Posterior cingulate gyrus (tissue), 11 donors: ENCODE measurements around the gene LOXL1.

Source experiments
- DNase-seq, 10 donors: peaks; one replicate each; pipeline versions ENCODE4 v3.0.0 to v3.0.0-alpha.2; 2020 to 2021; ENCODE audit warnings: mixed read lengths in 3 of 10
- intact Hi-C: fragments of 100-400 bp; cut with DNase I; formaldehyde crosslinking; loops from one replicate; pipeline ENCODE4 v1.15.1; 2023

Gene LOXL1

DNA sequence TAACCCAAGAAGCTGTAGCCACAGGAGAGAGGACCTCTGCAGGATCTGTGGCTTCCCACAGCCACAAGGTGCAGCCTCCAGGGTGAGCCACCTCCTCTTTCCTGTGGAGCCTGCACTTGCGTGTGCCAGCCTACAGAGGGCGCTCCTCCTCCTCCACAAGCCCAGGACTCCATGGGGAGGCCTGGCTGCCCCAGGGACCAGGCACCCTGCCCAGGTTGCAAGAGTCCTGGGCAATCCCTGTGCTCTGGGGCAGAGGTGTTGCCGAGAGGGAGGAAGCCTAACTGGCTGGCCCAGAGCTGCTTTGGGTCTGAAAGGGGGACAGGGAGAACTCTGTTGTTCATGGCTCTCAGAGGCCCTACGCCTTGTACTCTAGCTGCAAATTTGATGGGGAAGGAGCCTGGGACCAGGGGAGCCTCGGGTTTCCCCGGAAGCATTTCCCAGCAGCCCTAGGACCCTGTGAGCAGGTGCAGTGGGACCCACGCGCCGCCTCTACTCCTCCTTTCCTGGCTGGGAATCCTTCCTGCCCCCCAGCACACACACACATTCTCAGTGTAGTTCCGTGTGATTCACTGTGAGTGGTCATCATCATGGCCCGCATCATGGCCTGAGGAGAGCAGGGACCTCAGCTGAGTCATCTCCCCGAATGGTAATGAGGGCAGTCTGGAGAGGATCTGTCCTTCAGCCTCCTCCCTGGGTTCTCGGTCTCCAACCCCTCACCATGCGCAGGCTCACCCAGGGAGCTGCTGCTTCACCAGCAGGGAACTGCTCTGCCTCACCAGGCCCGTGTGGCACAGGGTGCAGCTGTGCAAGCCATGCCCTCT lies 28.6 kb upstream of the LOXL1 start:
- intact Hi-C loops: no loop called here
- DNase-seq: peak in 2 of 10 donors; percentile 13 to 79

DNA sequence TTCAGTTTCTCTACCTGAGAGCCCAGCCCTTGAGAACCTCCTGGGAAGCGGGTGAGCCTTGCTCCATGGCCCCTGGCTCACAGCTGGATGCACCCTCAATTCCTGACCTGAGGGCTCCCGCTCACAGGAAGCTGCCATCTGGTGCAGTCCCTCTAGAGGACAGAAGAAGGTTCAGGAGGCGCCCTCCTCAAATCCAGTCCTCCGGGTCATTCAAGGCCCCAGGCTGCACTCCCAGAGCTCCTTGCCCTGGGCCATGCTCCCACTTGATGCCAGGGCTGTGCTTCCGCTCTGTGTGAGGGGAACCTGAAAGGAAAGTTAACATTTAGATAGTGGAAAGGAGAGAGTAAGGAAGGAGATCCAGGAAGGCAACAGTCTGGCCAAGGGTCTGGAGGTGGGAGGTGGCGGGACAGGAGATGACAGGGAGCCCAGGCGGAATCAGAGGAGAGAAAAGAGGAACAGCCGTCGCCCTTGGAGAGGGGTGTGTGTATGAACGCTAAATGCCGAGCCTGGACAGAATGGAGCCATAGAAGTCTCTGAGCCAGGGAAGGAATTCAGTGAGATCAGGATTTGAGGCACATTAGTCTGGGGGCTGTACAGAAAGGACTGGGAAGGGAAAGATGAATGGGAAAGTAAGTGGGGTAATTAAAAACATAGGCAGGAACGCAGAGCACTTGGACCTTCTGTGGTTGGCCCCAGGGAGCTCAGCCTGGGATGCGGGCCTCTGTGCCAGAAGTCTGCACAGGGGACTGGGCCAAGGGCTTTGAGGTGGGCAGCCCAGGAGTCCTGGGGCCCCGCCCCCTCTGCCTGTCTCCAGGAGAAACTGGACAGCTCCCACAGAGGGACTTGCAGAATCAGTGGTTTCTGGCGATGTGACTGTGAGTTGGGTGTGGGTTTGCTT lies 26.8 kb upstream of the LOXL1 start:
- no peak for DNase-seq
- intact Hi-C loops: no loop called here

DNA sequence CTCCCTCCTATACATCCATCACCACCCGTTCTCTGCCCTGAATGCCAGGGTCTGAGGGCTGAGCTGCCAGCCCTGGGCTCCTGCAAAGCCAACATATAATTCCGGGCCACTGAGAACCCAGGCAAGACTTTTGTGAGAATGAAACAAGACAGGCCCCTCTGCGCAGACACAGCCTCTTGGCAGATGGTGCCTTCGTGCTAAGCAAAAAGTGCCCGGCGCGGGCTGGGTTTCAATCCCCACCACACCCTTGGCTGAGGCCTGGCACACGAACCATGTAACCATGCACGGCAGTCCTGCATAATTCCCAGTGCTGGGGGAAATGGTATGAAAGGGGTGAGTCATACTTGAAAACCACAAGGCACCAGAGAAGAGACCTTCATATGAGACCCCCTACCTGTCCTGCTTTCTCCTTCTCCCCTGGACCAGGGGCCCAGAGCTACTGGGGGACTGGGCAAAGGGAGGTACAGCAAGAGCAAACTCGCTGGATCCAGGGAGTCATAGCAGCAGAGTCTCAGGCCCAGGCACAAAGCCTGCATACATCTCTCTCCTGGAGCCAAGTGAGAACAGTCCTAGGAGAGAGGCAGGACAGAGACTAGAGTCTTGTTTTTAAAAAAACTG lies 26.1 kb upstream of the LOXL1 start:
- intact Hi-C loops: no loop called here
- no peak for DNase-seq

DNA sequence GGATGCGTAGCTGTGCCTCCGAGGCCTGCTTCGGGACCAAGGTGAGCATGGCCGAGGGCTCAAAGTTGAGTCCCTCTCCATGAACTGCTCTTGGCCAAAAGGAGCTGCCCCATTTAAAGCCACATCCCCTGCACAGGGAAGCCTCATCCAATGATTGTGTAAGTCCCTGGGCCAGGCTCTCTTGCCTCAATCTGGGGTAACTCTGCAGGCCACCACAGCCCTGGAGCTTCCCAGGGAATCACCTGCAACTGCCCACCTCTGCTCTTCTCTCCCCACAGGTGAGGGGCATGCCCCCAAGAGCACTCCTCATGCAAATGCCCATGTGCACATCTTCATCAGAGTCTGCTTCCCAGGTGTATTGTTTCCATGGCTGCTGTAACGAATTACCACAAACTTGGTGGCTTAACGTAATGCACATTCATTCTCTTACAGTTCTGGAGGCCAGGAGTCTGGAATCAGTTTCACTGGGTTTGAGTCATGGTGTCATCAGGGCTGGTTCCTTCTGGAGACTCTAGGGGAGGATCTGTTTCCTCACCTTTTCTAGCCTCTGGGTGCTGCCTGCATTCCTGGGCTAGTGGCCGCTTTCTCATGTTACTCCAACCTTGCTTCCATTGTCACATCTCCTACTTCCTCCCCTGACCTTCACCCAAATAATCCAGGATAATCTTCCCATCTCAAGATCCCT lies 25.0 kb upstream of the LOXL1 start:
- intact Hi-C loops: no loop called here
- peak in 1 of 10 donors; percentile 24 for DNase-seq

DNA sequence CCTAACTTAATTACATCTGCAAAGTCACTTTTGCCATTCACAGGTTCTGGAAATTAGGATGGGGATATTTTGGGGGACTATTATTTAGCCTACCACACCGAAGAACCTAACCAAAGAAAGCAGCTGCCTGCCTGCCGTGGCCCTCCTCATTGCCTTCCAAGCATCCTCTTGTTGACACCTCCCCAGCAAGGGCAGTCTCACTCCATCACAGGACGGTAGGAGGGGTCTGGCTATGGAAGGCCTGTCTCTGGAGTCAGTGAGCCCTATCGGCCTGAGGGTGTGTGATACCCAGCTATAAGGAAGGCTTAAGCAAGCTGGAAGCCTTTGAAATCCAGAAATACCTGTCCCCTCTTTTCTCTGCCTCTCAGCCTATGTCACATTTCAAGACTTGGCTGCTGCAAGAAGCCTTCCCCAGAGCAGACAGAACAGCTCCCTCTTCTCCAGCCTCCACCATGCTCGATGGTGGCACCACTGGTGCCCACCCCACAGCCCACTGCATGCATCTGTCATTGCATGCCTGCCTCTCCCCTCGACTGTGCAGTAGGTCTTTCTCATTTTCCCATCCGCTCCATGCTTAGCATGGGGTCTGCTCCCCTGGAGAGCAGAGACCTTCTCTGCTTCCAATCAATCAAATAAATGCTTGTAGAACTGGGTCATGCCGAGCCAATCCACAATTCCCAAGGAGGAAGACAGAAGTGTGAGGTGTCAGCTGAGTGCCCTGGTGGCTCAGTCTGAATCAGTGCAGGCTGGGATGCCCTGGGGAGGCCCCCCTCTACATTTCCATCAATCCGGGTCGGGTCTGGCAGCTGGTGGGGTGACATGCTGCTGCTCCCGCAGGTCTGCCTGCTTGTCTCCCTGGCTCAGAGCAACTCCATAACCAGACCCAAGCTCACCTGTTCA lies 23.9 kb upstream of the LOXL1 start:
- peak in 1 of 10 donors; percentile 53 for DNase-seq
- intact Hi-C loops: no loop called here

- intact Hi-C loops: no loop called here
These were observed 22.0 kb upstream of the LOXL1 start for GRCh38 chr15:73904026-73904815.

DNA sequence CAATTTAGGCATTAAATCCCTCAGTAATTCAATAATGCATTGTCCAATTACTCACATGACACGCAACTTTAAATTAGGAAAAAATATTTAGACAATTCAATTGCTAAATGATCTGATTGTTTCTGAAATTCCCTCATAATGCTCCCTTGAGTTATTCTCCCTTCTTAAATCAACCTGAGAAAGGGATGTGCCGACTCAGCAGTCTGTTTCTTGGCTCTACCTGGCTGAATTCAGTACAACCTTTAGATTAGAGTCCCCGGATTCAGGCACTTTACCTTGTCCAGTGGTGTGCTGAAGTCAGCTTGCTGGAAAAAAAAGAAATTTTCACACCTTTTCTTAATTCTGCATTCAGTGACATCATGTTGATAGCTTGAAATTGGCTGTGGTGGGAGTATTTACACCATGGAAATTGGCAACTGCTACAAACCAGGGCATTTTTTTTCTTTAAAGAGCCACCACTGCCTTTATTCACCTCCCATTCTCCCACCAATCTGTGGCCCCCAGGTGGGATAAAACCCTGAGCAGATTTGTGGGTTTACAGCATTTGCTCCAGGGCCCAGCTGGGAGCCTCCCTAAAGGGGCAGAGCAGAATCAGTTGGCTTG lies 20.9 kb upstream of the LOXL1 start:
- intact Hi-C loops: loop anchor here (5.0 kb wide), 1 partner anchor 193 kb away; no protein-coding TSS in a partner anchor
- peak in 1 of 10 donors; percentile 22 for DNase-seq

More at GRCh38 chr15:73904026-73904815, 22.0 kb upstream of the LOXL1 start:
- peak in 2 of 10 donors; percentile 29 to 59 for DNase-seq

- DNase-seq: peak in 2 of 10 donors; percentile 34 to 65
- intact Hi-C loops: loop anchor here (5.0 kb wide), 1 partner anchor 194 kb away; no protein-coding TSS in a partner anchor
These were observed 19.8 kb upstream of the LOXL1 start for GRCh38 chr15:73906346-73907034.

GRCh38 chr15:73907035-73907408 lies 19.2 kb upstream of the LOXL1 start:
- peak in 2 of 10 donors; percentile 2 to 5 for DNase-seq

GRCh38 chr15:73908030-73908821 lies 18.0 kb upstream of the LOXL1 start:
- intact Hi-C loops: loop anchor here (5.0 kb wide), 1 partner anchor 196 kb away; no protein-coding TSS in a partner anchor
- DNase-seq: peak; percentile 72 to 97 (median 88)

More at GRCh38 chr15:73907035-73907408, 19.2 kb upstream of the LOXL1 start:
- intact Hi-C loops: loop anchor here (5.0 kb wide), 1 partner anchor 195 kb away; no protein-coding TSS in a partner anchor

DNA sequence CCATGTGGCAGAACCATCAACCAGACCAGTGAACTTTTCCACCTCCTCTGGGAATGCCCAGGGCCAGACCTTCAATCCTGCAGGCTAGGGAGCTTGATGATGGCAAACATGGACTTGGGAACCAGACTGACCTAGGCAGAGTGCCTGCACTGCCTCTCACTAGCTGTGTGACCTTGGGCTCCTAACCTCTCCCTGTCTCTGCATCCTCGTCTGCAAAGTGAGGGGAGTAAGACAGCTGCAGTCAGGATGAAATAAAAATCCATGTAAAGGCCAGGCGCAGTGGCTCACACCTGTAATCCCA lies 17.5 kb upstream of the LOXL1 start:
- intact Hi-C loops: loop anchor here (5.0 kb wide), 1 partner anchor 196 kb away; no protein-coding TSS in a partner anchor
- peak in 1 of 10 donors; percentile 53 for DNase-seq

- peak in 2 of 10 donors; percentile 3 to 5 for DNase-seq
- intact Hi-C loops: loop anchor here (5.0 kb wide), 1 partner anchor 197 kb away; no protein-coding TSS in a partner anchor
These were observed 16.6 kb upstream of the LOXL1 start for GRCh38 chr15:73909651-73910050.

GRCh38 chr15:73910522-73911303 lies 15.5 kb upstream of the LOXL1 start:
- intact Hi-C loops: no loop called here

GRCh38 chr15:73912030-73912596 lies 14.1 kb upstream of the LOXL1 start:
- peak in 2 of 10 donors; percentile 24 to 54 for DNase-seq
- intact Hi-C loops: no loop called here

More at GRCh38 chr15:73910522-73911303, 15.5 kb upstream of the LOXL1 start:
- peak in 2 of 10 donors; percentile 12 to 63 for DNase-seq

- intact Hi-C loops: no loop called here
- DNase-seq: peak in 2 of 10 donors; percentile 15 to 40
These were observed 12.1 kb upstream of the LOXL1 start for GRCh38 chr15:73914145-73914544.
